Neutrophil (primary cell): ENCODE measurements around the gene GPR176.

ENCODE experiments used
- H3K27ac ChIP-seq: fragments of 200-600 bp; sonication (generic); 2 replicates; pipeline ENCODE4 v1.5.1; 2016; ENCODE audit warnings: mild to moderate bottlenecking, moderate library complexity
- H3K27me3 ChIP-seq: fragments of 200-600 bp; sonication (generic); 2 replicates; pipeline ENCODE4 v1.6.0; 2016; ENCODE audit warnings: mild to moderate bottlenecking
- H3K36me3 ChIP-seq: fragments of 200-600 bp; sonication (generic); 2 replicates; pipeline ENCODE4 v1.5.1; 2017
- H3K4me1 ChIP-seq, 2 experiments: fragments of 200-600 bp in 1 of 2; sonication (generic) in 1 of 2; 1 replicate in 1 of 2; 2 replicates in 1 of 2; pipeline versions ENCODE4 v1.5.1 to v1.6.1; 2013 to 2016; ENCODE audit warnings: low read depth in 1 of 2, low read length in 1 of 2, mild to moderate bottlenecking in 1 of 2, moderate library complexity in 1 of 2; ENCODE audit not compliant: control insufficient read depth in 1 of 2, insufficient read depth in 1 of 2
- H3K4me3 ChIP-seq, 2 experiments: fragments of 200-600 bp in 1 of 2; sonication (generic) in 1 of 2; 1 replicate in 1 of 2; 2 replicates in 1 of 2; pipeline ENCODE4 v1.5.1; 2013 to 2016; ENCODE audit warnings: low read depth in 1 of 2, low read length in 1 of 2, mild to moderate bottlenecking in 1 of 2, moderate library complexity in 1 of 2
- H3K9me3 ChIP-seq: fragments of 200-600 bp; sonication (generic); 2 replicates; pipeline ENCODE4 v1.5.1; 2016
- CTCF ChIP-seq: fragments of 200-600 bp; sonication (generic); IDR thresholded peaks from 2 replicates; pipeline ENCODE4 v1.5.1; 2016; ENCODE audit warnings: antibody characterized with exemption

The GPR176 gene

GRCh38 chr15:39803016-39803415 lies 117.0 kb downstream of the GPR176 start:
- no peak overlapping the region for H3K27ac ChIP-seq
- H3K36me3 ChIP-seq: no peaks in the 10 kb centered on the region
- no peaks in the 10 kb centered on the region for H3K27me3 ChIP-seq
- TF ChIP-seq CTCF: no peak
- no peaks in the 10 kb centered on the region for H3K9me3 ChIP-seq
- peaks cover 7 to 12% of the 10 kb centered on the region in 2 experiments for H3K4me1 ChIP-seq
- no peak overlapping the region for H3K4me3 ChIP-seq

- no peaks in the 10 kb centered on the region for H3K36me3 ChIP-seq
- no peaks in the 10 kb centered on the region for H3K9me3 ChIP-seq
- H3K4me3 ChIP-seq: no peak overlapping the region
- no peak for TF ChIP-seq CTCF
- H3K27me3 ChIP-seq: no peaks in the 10 kb centered on the region
- peaks cover 7 to 12% of the 10 kb centered on the region in 2 experiments for H3K4me1 ChIP-seq
- no peak overlapping the region for H3K27ac ChIP-seq
These were observed 118.3 kb downstream of the GPR176 start for GRCh38 chr15:39801641-39802309.

GRCh38 chr15:39799552-39800011 lies 120.5 kb downstream of the GPR176 start:
- Histone ChIP-seq H3K4me1 (peaks cover 7 to 12% of the 10 kb centered on the region in 2 experiments), H3K9me3 (no peaks in the 10 kb centered on the region), H3K27me3 (no peaks in the 10 kb centered on the region), H3K27ac (peak overlapping the region; percentile 78), H3K4me3 (no peak overlapping the region), H3K36me3 (no peaks in the 10 kb centered on the region)
- no peak for TF ChIP-seq CTCF

GRCh38 chr15:39798382-39798781 lies 121.7 kb downstream of the GPR176 start:
- Histone ChIP-seq H3K4me1 (peaks cover 7 to 12% of the 10 kb centered on the region in 2 experiments), H3K9me3 (no peaks in the 10 kb centered on the region), H3K36me3 (no peaks in the 10 kb centered on the region), H3K27ac (no peak overlapping the region), H3K27me3 (no peaks in the 10 kb centered on the region), H3K4me3 (no peak overlapping the region)
- TF ChIP-seq CTCF: no peak

GRCh38 chr15:39797407-39797806 lies 122.7 kb downstream of the GPR176 start:
- Histone ChIP-seq H3K9me3 (no peaks in the 10 kb centered on the region), H3K4me1 (peaks cover 7 to 12% of the 10 kb centered on the region in 2 experiments), H3K36me3 (no peaks in the 10 kb centered on the region), H3K27ac (no peak overlapping the region), H3K27me3 (no peaks in the 10 kb centered on the region), H3K4me3 (no peak overlapping the region)
- no peak for TF ChIP-seq CTCF
